Tibial nerve (tissue), 4 donors: Measurements from ENCODE around the gene TRA2A. TPM values are rescaled to one million over a fixed set of nuclear protein-coding genes. Genes with fewer than 3 reads are reported as not detected.

Experiments used
- DNase-seq, 2 donors: peaks; one replicate each; pipeline ENCODE4 v3.0.0-alpha.2; 2019; ENCODE audit warnings: low spot score in 2 of 2
- H3K27ac ChIP-seq, 4 donors: fragments of 200-600 bp; sonication (generic) in 3 of 4; one replicate each; pipeline ENCODE4 v1.5.1; 2017 to 2019; ENCODE audit warnings: mild to moderate bottlenecking in 1 of 4
- H3K27me3 ChIP-seq, 2 donors: fragments of 200-600 bp; sonication (generic) in 1 of 2; one replicate each; pipeline versions ENCODE4 v1.5.1 to v1.6.0; 2017 to 2019
- H3K36me3 ChIP-seq, 3 donors: fragments of 200-600 bp; sonication (generic); one replicate each; pipeline ENCODE4 v1.5.1; 2018 to 2019
- H3K4me1 ChIP-seq, 4 donors: fragments of 200-600 bp; sonication (generic) in 3 of 4; one replicate each; pipeline ENCODE4 v1.5.1; 2017 to 2019
- H3K4me3 ChIP-seq, 4 donors: fragments of 200-600 bp; sonication (generic) in 3 of 4; one replicate each; pipeline ENCODE4 v1.5.1; 2017 to 2019; ENCODE audit warnings: mild to moderate bottlenecking in 1 of 4, moderate library complexity in 1 of 4
- H3K9me3 ChIP-seq, 4 donors: fragments of 200-600 bp; sonication (generic) in 3 of 4; one replicate each; pipeline ENCODE4 v1.5.1; 2017 to 2019
- CTCF ChIP-seq, 5 experiments: fragments of 200-600 bp in 3 of 5; fragments of 450-650 bp in 2 of 5; sonication (generic) in 3 of 5; IDR thresholded peaks; one replicate each; pipeline ENCODE4 v1.5.1; 2016 to 2019; ENCODE audit warnings: antibody characterized with exemption in 5 of 5, mild to moderate bottlenecking in 3 of 5, moderate library complexity in 2 of 5
- EP300 ChIP-seq, 2 donors: sonication (generic); formaldehyde crosslinking; IDR thresholded peaks; one replicate each; pipeline ENCODE4 v1.6.1; 2017; ENCODE audit warnings: antibody characterized with exemption in 2 of 2, mild to moderate bottlenecking in 1 of 2
- POLR2A ChIP-seq, 2 donors: fragments of 450-650 bp; IDR thresholded peaks; one replicate each; pipeline ENCODE4 v1.6.1; 2017; ENCODE audit warnings: antibody characterized with exemption in 2 of 2, mild to moderate bottlenecking in 2 of 2, moderate library complexity in 2 of 2
- WGBS, 2 donors: methylation state at CpG; one replicate each; pipeline ENCODE4 v1.1.5; 2018; 5-methylcytosine and 5-hydroxymethylcytosine counted together
- small RNA-seq: library from RNA; depleted of rRNA; stranded (forward); fragments of <200 nt; gene quantifications from one replicate; pipeline ENCODE3, GENCODE V24; 2016
- total RNA-seq, 4 donors: library from RNA; depleted of rRNA; stranded (reverse); fragments of >200 nt; gene quantifications; one replicate each; pipeline ENCODE4 v1.1.0, GENCODE V29; 2016

TRA2A gene
- total RNA-seq, 4 donors from 2014 or later = 39.4 to 74.9 (median 43.5) TPM

GRCh38 chr7:23454881-23455526 is 76.8 kb downstream of the TRA2A start:
- WGBS, 2 donors = 81 to 87% methylated on average over 5 of the region's 5 CpGs
- no peak for TF ChIP-seq CTCF (IDR thresholded peaks at IDR 0.05)
- TF ChIP-seq EP300 (IDR thresholded peaks at IDR 0.05) = no peak
- TF ChIP-seq POLR2A (IDR thresholded peaks at IDR 0.05) = no peak
- H3K27ac ChIP-seq = no peak overlapping the region
- no peaks in the 10 kb centered on the region for H3K4me1 ChIP-seq
- H3K27me3 ChIP-seq = peaks cover 0 to 25% of the 10 kb centered on the region in 2 donors
- no peaks in the 10 kb centered on the region for H3K9me3 ChIP-seq
- no peaks in the 10 kb centered on the region for H3K36me3 ChIP-seq
- H3K4me3 ChIP-seq = no peak overlapping the region
- DNase-seq = no peak

Small RNA genes within 50 kb of the gene (small RNA-seq; reads per million reads assigned to genes)
- gene AC079780.1 = not detected
- gene RF00019 = not detected

Other genes with a start within 250 kb of the TRA2A start
- 100 to 1,000 TPM in 1 of 4 donors, 10 to 100 TPM in 3; 41.4 to 107 (median 55.8) TPM for gene MALSU1, start 232.6 kb downstream of the TRA2A start, total RNA-seq
- under 1 TPM in 3 of 4 donors, not detected in 1; 0.21 to 0.90 (median 0.59) TPM for gene IGF2BP3, start 61.5 kb downstream of the TRA2A start, total RNA-seq
- gene CCDC126, start 65.4 kb upstream of the TRA2A start, total RNA-seq = 10 to 100 TPM in 1 of 4 donors, 1 to 10 TPM in 3; 5.5 to 10.3 (median 8.2) TPM
- 10 to 100 TPM in 3 of 4 donors, 1 to 10 TPM in 1; 7.5 to 28.0 (median 13.1) TPM for gene FAM221A, start 148.2 kb upstream of the TRA2A start, total RNA-seq
- 1 to 10 TPM in 2 of 4 donors, under 1 TPM in 2; 0.84 to 2.8 (median 1.1) TPM for gene STK31, start 178.2 kb upstream of the TRA2A start, total RNA-seq